Karpas-422 (cell line): Measurements from ENCODE around the gene CTLA4. TPM values are rescaled to one million over a fixed set of nuclear protein-coding genes. Genes with fewer than 3 reads are reported as not detected.

Source experiments
- DNase-seq: peaks from one replicate; pipeline ENCODE4 v3.0.0-alpha.2; 2015
- H2AFZ ChIP-seq: fragments of 200-600 bp; sonication (generic); 2 replicates; pipeline ENCODE4 v1.6.1; 2014; ENCODE audit warnings: antibody characterized with exemption, low read length, mixed read lengths
- H3K27ac ChIP-seq: fragments of 200-600 bp; sonication (generic); 2 replicates; pipeline ENCODE4 v1.5.1; 2014; ENCODE audit warnings: mild to moderate bottlenecking, low read length, moderate library complexity
- H3K27me3 ChIP-seq: fragments of 200-600 bp; sonication (generic); 2 replicates; pipeline ENCODE4 v1.6.1; 2014; ENCODE audit warnings: low read length, mixed read lengths
- H3K36me3 ChIP-seq: fragments of 200-600 bp; sonication (generic); 2 replicates; pipeline ENCODE4 v1.6.1; 2014; ENCODE audit warnings: low read length, mixed read lengths; ENCODE audit not compliant: insufficient read depth
- H3K4me1 ChIP-seq: fragments of 200-600 bp; sonication (generic); 2 replicates; pipeline ENCODE4 v1.6.1; 2014; ENCODE audit warnings: mild to moderate bottlenecking, low read length, mixed read lengths
- H3K4me2 ChIP-seq: fragments of 200-600 bp; sonication (generic); 2 replicates; pipeline ENCODE4 v1.6.1; 2014; ENCODE audit warnings: low read length, low read depth, mild to moderate bottlenecking; ENCODE audit not compliant: poor library complexity, severe bottlenecking
- H3K4me3 ChIP-seq: fragments of 200-600 bp; sonication (generic); 2 replicates; pipeline ENCODE4 v1.5.1; 2014; ENCODE audit warnings: mild to moderate bottlenecking, antibody characterized with exemption, low read length, mixed read lengths
- H3K79me2 ChIP-seq: fragments of 200-600 bp; sonication (generic); 2 replicates; pipeline ENCODE4 v1.6.1; 2014; ENCODE audit warnings: mild to moderate bottlenecking, low read length, mixed read lengths
- H3K9ac ChIP-seq: fragments of 200-600 bp; sonication (generic); 2 replicates; pipeline ENCODE4 v1.6.0; 2014; ENCODE audit warnings: low read length
- H3K9me2 ChIP-seq: fragments of 200-600 bp; sonication (generic), shearing (Covaris generic); replicated peaks from 2 replicates; pipeline ENCODE4 v1.6.0; 2014; ENCODE audit warnings: mild to moderate bottlenecking, low read length, moderate library complexity; ENCODE audit not compliant: insufficient read depth
- H3K9me3 ChIP-seq: fragments of 300-700, 200-600 bp; sonication (generic); 2 replicates; pipeline ENCODE4 v1.6.1; 2014; ENCODE audit warnings: low read length, mixed read lengths
- H4K20me1 ChIP-seq: fragments of 200-600 bp; sonication (generic); 2 replicates; pipeline ENCODE4 v1.6.1; 2014; ENCODE audit warnings: mild to moderate bottlenecking, antibody characterized with exemption, low read length, low read depth; ENCODE audit not compliant: insufficient read depth
- total RNA-seq: library from RNA; depleted of rRNA; stranded (reverse); fragments of >200 nt; shearing (Covaris generic); gene quantifications from 2 replicates; pipeline ENCODE4 v1.2.3, GENCODE V29; 2014; ENCODE audit warnings: low replicate concordance

Gene CTLA4
- total RNA-seq, 1 experiment from 2014 or later, result not detected

DNA sequence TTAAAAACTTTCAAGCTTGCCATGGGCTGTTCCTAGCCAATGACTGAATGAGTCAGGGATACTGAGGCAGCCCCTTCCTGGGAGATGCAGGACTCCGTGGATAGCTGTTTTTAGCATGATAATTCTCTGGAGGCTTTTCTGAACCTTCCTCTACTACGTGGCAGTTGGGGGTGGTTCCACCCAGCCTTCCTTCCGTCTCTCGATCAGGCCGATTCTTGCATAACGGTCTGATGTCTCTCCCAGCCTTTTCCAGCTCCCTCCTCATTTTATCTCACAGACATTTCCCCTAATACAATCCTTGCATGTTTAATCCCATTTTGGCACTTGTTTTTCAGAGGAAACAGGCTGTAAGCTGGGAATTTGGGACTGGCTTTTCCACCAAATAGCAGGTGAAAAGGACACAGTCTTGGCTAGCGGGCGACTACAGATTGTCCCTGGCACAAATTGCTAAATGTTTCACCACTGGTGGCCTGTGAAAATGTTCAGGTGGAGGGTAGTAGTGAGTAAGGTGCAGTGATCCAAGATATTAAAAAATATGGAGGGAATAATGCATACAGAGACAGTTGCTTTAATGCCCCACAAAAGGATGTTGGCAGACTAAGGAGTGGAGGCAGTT lies 21.0 kb upstream of the CTLA4 start:
- Histone ChIP-seq H3K9me3 (no peaks in the 10 kb centered on the region), H3K4me2 (no peak overlapping the region), H3K27ac (no peak overlapping the region), H3K9ac (no peak overlapping the region), H3K4me3 (no peak overlapping the region), H3K79me2 (no peaks in the 10 kb centered on the region), H3K4me1 (no peaks in the 10 kb centered on the region), H3K36me3 (no peaks in the 10 kb centered on the region), H4K20me1 (no peaks in the 10 kb centered on the region), H3K27me3 (peaks cover 3% of the 10 kb centered on the region; the same call in 1 of the 2 replicates), H2AFZ (no peak overlapping the region), H3K9me2 (no peaks in the 10 kb centered on the region)
- no peak for DNase-seq

DNA sequence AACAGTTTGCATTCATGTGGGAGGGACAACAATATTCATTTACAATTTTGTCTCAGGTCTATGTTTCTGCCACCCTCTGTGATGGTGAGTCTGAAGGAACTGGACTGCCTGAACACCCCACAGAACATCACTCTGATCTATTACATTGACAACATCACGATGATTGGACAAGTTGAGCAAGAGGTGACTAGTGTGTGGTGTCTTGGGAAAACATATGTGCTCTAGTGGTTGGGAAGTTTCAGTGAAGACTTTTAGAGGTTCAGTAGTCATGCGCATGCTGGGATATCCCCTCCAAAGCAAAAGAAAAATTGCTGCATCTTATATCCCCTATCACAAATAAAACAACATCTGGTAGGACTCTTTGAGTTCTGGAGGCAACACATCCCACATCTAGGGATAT lies 18.6 kb upstream of the CTLA4 start:
- no peak overlapping the region for H2AFZ ChIP-seq
- no peak overlapping the region for H3K27ac ChIP-seq
- no peak overlapping the region for H3K4me3 ChIP-seq
- H3K9me3 ChIP-seq, result no peaks in the 10 kb centered on the region
- H3K27me3 ChIP-seq, result peaks cover 2% of the 10 kb centered on the region; the same call in 1 of the 2 replicates
- H4K20me1 ChIP-seq, result no peaks in the 10 kb centered on the region
- no peak overlapping the region for H3K4me2 ChIP-seq
- no peaks in the 10 kb centered on the region for H3K36me3 ChIP-seq
- H3K79me2 ChIP-seq, result no peaks in the 10 kb centered on the region
- H3K9ac ChIP-seq, result no peak overlapping the region
- DNase-seq, result no peak
- H3K4me1 ChIP-seq, result no peaks in the 10 kb centered on the region
- H3K9me2 ChIP-seq, result no peaks in the 10 kb centered on the region

GRCh38 chr2:203852760-203853159 lies 14.8 kb upstream of the CTLA4 start:
- Histone ChIP-seq H3K9me2 (no peaks in the 10 kb centered on the region), H3K9ac (no peak overlapping the region), H3K36me3 (no peaks in the 10 kb centered on the region), H3K4me1 (peaks cover 2% of the 10 kb centered on the region; the same call in 1 of the 2 replicates), H3K27ac (no peak overlapping the region), H3K9me3 (no peaks in the 10 kb centered on the region), H3K4me2 (no peak overlapping the region), H4K20me1 (no peaks in the 10 kb centered on the region), H2AFZ (no peak overlapping the region), H3K79me2 (no peaks in the 10 kb centered on the region), H3K27me3 (no peaks in the 10 kb centered on the region), H3K4me3 (no peak overlapping the region)
- DNase-seq, result no peak

DNA sequence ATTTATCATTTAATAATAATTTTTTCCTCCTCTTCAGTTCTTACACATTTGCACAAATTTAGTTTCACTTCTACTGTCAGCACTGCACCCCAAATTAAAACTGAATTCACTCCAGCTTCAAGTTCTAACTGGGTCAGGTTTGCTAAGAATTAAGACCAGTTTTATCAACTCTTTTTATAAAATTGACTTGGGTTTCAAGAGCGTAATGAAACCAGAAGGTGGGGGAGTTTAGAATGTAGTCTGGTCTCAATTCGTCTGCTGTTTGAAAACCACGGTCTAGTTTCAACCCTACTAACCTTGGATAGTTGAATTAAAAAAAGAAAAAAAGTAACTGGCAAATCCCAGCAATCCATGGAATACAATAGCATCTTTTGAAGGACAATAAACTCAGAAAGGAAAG lies 14.3 kb upstream of the CTLA4 start:
- Histone ChIP-seq H3K4me1 (peaks cover 2% of the 10 kb centered on the region; the same call in 1 of the 2 replicates), H3K9me3 (no peaks in the 10 kb centered on the region), H3K9me2 (no peaks in the 10 kb centered on the region), H3K27me3 (no peaks in the 10 kb centered on the region), H3K27ac (no peak overlapping the region), H4K20me1 (no peaks in the 10 kb centered on the region), H2AFZ (no peak overlapping the region), H3K4me3 (no peak overlapping the region), H3K9ac (no peak overlapping the region), H3K36me3 (no peaks in the 10 kb centered on the region), H3K4me2 (no peak overlapping the region), H3K79me2 (no peaks in the 10 kb centered on the region)
- no peak for DNase-seq

DNA sequence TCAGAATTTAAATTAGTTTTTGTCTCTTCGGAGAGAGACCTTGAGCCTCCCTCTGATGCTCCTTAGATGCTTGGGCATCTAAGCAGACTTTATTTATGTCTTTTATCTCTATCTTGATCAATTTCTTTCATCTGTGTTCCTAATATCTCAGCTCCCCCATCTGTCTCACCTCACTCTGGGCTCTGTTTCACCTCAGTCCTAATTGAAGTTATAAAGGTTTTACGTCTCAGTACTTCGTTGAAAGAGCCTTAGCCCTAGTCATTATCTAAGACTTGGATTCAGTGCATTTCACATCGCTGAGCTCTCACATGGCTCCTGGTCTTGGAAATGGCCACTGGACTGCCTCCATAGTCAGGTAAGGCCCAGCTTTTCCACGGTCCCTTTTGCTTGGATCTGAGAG lies 13.8 kb upstream of the CTLA4 start:
- no peaks in the 10 kb centered on the region for H3K9me2 ChIP-seq
- H3K4me2 ChIP-seq, result no peak overlapping the region
- no peaks in the 10 kb centered on the region for H4K20me1 ChIP-seq
- no peak overlapping the region for H3K4me3 ChIP-seq
- H3K27ac ChIP-seq, result no peak overlapping the region
- no peaks in the 10 kb centered on the region for H3K36me3 ChIP-seq
- peaks cover 2% of the 10 kb centered on the region; the same call in 1 of the 2 replicates for H3K4me1 ChIP-seq
- no peaks in the 10 kb centered on the region for H3K9me3 ChIP-seq
- no peak overlapping the region for H2AFZ ChIP-seq
- H3K27me3 ChIP-seq, result no peaks in the 10 kb centered on the region
- no peak overlapping the region for H3K9ac ChIP-seq
- DNase-seq, result no peak
- no peaks in the 10 kb centered on the region for H3K79me2 ChIP-seq

DNA sequence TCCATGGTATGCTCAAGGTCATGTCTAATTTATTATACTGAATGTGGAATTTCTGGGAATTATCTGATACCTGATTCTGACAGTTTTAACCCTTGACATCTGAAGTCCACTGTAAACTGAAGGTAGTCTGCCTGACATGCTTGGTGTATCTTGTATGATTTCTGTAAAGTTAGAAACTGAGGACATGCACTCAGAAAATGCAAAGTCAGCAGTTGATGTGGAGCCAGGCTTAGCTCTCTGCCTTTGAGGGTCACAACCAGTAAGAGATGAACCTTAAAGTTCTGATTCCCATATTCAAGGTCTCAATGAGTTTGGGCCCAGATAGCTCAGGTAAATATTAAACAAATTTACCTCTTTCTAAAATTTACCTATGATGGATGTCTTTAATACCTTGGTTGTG lies 12.3 kb upstream of the CTLA4 start:
- no peaks in the 10 kb centered on the region for H3K27me3 ChIP-seq
- DNase-seq, result no peak
- peaks cover 2% of the 10 kb centered on the region; the same call in 1 of the 2 replicates for H3K4me1 ChIP-seq
- no peaks in the 10 kb centered on the region for H4K20me1 ChIP-seq
- no peak overlapping the region for H3K27ac ChIP-seq
- no peak overlapping the region for H3K9ac ChIP-seq
- no peaks in the 10 kb centered on the region for H3K79me2 ChIP-seq
- H3K36me3 ChIP-seq, result no peaks in the 10 kb centered on the region
- no peak overlapping the region for H3K4me3 ChIP-seq
- H3K9me2 ChIP-seq, result no peaks in the 10 kb centered on the region
- H3K9me3 ChIP-seq, result no peaks in the 10 kb centered on the region
- H3K4me2 ChIP-seq, result no peak overlapping the region
- H2AFZ ChIP-seq, result no peak overlapping the region

GRCh38 chr2:203857656-203858055 lies 9.9 kb upstream of the CTLA4 start:
- Histone ChIP-seq H3K27ac (no peak overlapping the region), H3K27me3 (no peaks in the 10 kb centered on the region), H4K20me1 (no peaks in the 10 kb centered on the region), H2AFZ (no peak overlapping the region), H3K9ac (no peak overlapping the region), H3K36me3 (no peaks in the 10 kb centered on the region), H3K4me2 (no peak overlapping the region), H3K9me2 (no peaks in the 10 kb centered on the region), H3K4me3 (no peak overlapping the region), H3K4me1 (peaks cover 8% of the 10 kb centered on the region), H3K79me2 (no peaks in the 10 kb centered on the region), H3K9me3 (no peaks in the 10 kb centered on the region)
- no peak for DNase-seq

DNA sequence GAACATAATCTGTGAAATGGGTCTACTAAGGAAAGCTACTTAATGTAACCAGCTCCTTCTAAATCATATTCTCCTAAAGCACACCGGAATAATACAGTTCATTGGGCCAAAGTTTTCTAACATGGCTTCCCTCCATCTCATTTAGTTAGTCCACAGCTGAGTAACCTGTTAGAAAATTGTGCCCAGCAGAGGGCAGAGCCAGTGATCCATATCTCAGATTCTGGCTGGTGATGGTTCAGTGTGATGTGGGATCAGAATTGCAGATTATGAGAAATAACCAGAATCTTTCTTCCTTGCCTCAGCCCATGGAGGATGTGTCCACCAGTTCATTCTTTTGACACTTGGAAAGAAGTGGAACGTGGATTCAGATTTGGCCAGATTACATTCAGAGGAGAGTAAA lies 9.4 kb upstream of the CTLA4 start:
- no peaks in the 10 kb centered on the region for H3K79me2 ChIP-seq
- peaks cover 8% of the 10 kb centered on the region for H3K4me1 ChIP-seq
- no peak for DNase-seq
- no peaks in the 10 kb centered on the region for H3K27me3 ChIP-seq
- no peak overlapping the region for H3K27ac ChIP-seq
- H4K20me1 ChIP-seq, result no peaks in the 10 kb centered on the region
- H3K4me3 ChIP-seq, result no peak overlapping the region
- no peak overlapping the region for H3K9ac ChIP-seq
- H3K9me2 ChIP-seq, result no peaks in the 10 kb centered on the region
- no peaks in the 10 kb centered on the region for H3K36me3 ChIP-seq
- no peaks in the 10 kb centered on the region for H3K9me3 ChIP-seq
- no peak overlapping the region for H2AFZ ChIP-seq
- H3K4me2 ChIP-seq, result no peak overlapping the region
